Small intestine (tissue), 16 donors: Measurements from ENCODE around the gene IRX5. TPM values are rescaled to one million over a fixed set of nuclear protein-coding genes. Genes with fewer than 3 reads are reported as not detected.
A peak's percentile ranks its signal among the peaks of the same experiment; 100 is the strongest.

Source experiments
- DNase-seq, 2 donors: peaks; one replicate each; pipeline versions ENCODE4 v3.0.0 to v3.0.0-alpha.2; 2013
- FAIRE-seq: peaks from 2 replicates; lab custom pipeline; 2012; peaks lifted over from hg19 to GRCh38; lab: Jason Lieb, UNC
- H3K27ac ChIP-seq, 3 donors: one replicate each; pipeline ENCODE4 v1.5.1; 2013; ENCODE audit warnings: low read length in 2 of 3, mild to moderate bottlenecking in 2 of 3, control low read depth in 1 of 3, inconsistent platforms in 1 of 3, low read depth in 1 of 3, moderate library complexity in 1 of 3
- H3K27me3 ChIP-seq, 3 donors: one replicate each; pipeline ENCODE4 v1.6.1; 2013; ENCODE audit warnings: low read length in 3 of 3, inconsistent platforms in 1 of 3; ENCODE audit not compliant: control insufficient read depth in 3 of 3, insufficient read depth in 3 of 3
- H3K36me3 ChIP-seq, 3 donors: one replicate each; pipeline ENCODE4 v1.6.1; 2013; ENCODE audit warnings: low read length in 3 of 3, inconsistent platforms in 1 of 3, low read depth in 1 of 3, mild to moderate bottlenecking in 1 of 3, moderate library complexity in 1 of 3; ENCODE audit not compliant: control insufficient read depth in 3 of 3, insufficient read depth in 2 of 3
- H3K4me1 ChIP-seq, 3 donors: one replicate each; pipeline ENCODE4 v1.6.1; 2013; ENCODE audit warnings: low read length in 2 of 3, inconsistent platforms in 1 of 3, low read depth in 1 of 3, mild to moderate bottlenecking in 1 of 3, moderate library complexity in 1 of 3; ENCODE audit not compliant: control insufficient read depth in 3 of 3, insufficient read depth in 2 of 3
- H3K4me3 ChIP-seq, 3 donors: one replicate each; pipeline ENCODE4 v1.5.1; 2013; ENCODE audit warnings: low read length in 3 of 3, control low read depth in 1 of 3, inconsistent platforms in 1 of 3, low read depth in 1 of 3, mild to moderate bottlenecking in 1 of 3, moderate library complexity in 1 of 3
- H3K9me3 ChIP-seq, 2 donors: one replicate each; pipeline ENCODE4 v1.6.1; 2013; ENCODE audit warnings: low read depth in 1 of 2, low read length in 1 of 2; ENCODE audit not compliant: control insufficient read depth in 2 of 2, insufficient read depth in 1 of 2
- WGBS, 3 donors: extraction: QIAGEN DNeasy Blood & Tissue Kit; methylation state at CpG; one replicate each; pipeline ENCODE4 v1.1.7; 2013; 5-methylcytosine and 5-hydroxymethylcytosine counted together
- long read RNA-seq, 10 donors: transcript quantifications; one replicate each; lab custom pipeline, GENCODE V29; 2026
- polyA plus RNA-seq, 4 donors: library from polyadenylated mRNA; stranded (reverse) in 3 of 4; unstranded in 1 of 4; fragments of 200-250 nt in 3 of 4; fragments of 120-200 nt in 1 of 4; gene quantifications; one replicate each; pipeline versions ENCODE4 v1.2.1 to v1.2.3, GENCODE V29; 2013
- donor health status: healthy with polysubstance abuse.
- donor health status: control.
- donor health status: control.
- donor health status: Bipolar disorder and iron deficiency.
- donor health status: healthy.

Gene IRX5
- under 1 TPM in 2 of 4 donors, not detected in 2; 0.04 to 0.13 TPM for polyA plus RNA-seq
- long read RNA-seq, donor 1: 0 reads
- long read RNA-seq, donor 2: 0 reads
- long read RNA-seq, donor 3: 0 reads
- long read RNA-seq, donor 4: 0 reads
- long read RNA-seq, donor 5: 0 reads
- long read RNA-seq, donor 6: 0 reads
- long read RNA-seq, donor 7, partial matches to known transcripts: 15 of 19 reads
- long read RNA-seq, donor 7, other reads (novel, unspliced or antisense): 0 of 19 reads
- long read RNA-seq, donor 8, partial matches to known transcripts: 0 of 1 reads
- long read RNA-seq, donor 8, other reads (novel, unspliced or antisense): 0 of 1 reads
- long read RNA-seq, donor 9: 0 reads
- long read RNA-seq, donor 10: 0 reads

DNA sequence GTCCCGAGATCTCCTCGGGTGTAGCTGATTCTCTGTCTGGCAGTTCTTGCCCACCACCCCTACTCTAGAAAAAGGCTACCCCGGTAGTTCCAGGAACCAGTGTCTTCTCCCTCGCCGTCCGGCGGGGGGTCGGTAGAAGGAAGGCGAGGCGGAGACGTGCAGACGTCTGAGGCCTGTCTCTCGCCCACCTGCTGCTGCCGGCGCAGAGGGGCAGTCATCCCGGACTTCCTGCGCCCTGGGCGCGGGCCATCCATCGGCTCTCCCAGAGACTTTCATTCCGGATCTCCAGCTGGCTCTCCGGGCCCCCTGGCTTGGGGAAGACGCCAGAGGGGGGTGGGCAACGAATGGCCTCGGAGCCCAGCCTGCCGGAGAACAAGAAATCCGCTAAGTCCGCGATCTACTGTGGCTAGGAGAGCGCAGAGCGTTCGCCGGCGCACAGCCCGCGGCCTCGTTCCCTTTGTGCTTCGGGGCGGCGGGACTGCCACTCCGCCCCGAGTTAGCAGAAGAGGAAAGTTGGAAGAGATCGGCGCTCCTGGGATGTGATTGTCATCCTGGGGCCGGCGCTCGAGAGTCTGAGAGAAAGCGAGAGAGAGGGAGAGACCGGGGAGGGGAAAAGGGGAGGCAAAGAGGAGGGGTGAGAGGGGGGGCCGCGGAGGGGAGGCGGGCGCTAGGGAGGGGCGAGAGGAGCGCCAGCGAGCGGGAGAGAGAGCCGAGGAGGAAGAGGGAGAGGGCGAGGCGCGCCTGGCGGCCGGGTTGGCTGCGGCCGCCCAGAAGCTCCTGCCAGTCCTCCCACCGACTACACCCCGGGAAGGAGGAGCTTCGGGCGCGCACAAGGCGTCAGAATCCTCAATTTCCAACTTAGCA lies at the start of gene IRX5:
Gene IRX5, plus strand, starts transcription at position 861 of the 864 bp plus-strand sequence. CDS start 334 bp downstream, outside the sequence.
- Histone ChIP-seq H3K4me1 (peaks cover 0 to 13% (median 8%) of the 10 kb centered on the region in 3 donors), H3K27me3 (peaks cover 16 to 71% (median 41%) of the 10 kb centered on the region in 3 donors), H3K4me3 (peak within 1 kb of the TSS; percentile 28 to 68 (median 34)), H3K36me3 (no peaks in the 10 kb centered on the region), H3K9me3 (no peaks in the 10 kb centered on the region), H3K27ac (no peak within 1 kb of the TSS)
- FAIRE-seq (no peak), DNase-seq (peak; percentile 28 to 64)
- 1 to 2% (median 1%) methylated on average over 57 to 71 of the region's 71 CpGs for WGBS, 3 donors

DNA sequence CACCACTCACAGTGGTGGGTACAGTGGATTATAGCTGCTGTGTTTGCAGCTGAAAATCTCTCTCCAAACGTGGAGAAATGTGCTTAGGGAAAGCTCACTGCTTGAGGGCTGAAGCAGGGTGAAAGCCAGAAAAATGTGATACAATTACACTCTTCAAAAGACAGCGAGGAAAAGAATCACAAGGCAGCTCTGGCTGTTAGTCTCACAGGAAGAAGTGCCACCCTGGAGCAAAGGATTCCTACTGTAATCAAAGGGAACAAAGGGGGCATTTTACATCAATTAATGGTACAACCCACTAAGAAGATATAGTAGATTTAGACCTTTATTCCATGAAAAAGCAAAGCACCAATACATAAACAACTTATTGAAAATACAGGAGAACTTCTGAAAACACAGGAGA lies 48.1 kb upstream of the IRX5 start:
- WGBS, 3 donors: 34 to 50% (median 38%) methylated on average over 2 of the region's 2 CpGs
- no peak for FAIRE-seq

DNA sequence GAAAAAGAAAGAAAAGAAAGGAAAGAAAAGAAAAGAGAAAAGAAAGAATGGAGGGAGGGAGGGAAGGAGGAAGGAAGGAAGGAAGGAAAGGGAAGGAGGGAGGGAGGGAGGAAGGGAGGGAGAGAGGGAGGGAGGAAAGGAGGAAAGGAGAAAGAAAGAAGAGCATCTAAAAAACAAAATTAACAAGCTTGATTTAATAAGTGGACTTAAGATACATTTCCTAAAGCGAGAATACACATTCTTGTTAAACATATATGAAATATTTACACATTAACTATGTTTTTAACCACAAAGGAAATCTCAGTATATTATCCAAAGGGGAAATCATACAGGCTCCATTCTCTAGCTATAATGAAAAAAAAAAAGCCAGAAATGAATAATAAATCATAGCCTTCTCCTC lies 47.3 kb upstream of the IRX5 start:
- no peak overlapping the region for H3K4me3 ChIP-seq
- H3K27me3 ChIP-seq: no peaks in the 10 kb centered on the region
- no peak for DNase-seq
- no peak overlapping the region for H3K27ac ChIP-seq
- no peaks in the 10 kb centered on the region for H3K4me1 ChIP-seq
- FAIRE-seq: no peak
- no peaks in the 10 kb centered on the region for H3K9me3 ChIP-seq
- no peaks in the 10 kb centered on the region for H3K36me3 ChIP-seq
- WGBS, 3 donors: 86 to 88% (median 88%) methylated on average over 1 of the region's 1 CpG

More for the DNA sequence above, 48.1 kb upstream of the IRX5 start:
- H3K9me3 ChIP-seq: no peaks in the 10 kb centered on the region
- no peaks in the 10 kb centered on the region for H3K27me3 ChIP-seq
- DNase-seq: no peak
- H3K36me3 ChIP-seq: no peaks in the 10 kb centered on the region
- no peaks in the 10 kb centered on the region for H3K4me1 ChIP-seq
- no peak overlapping the region for H3K27ac ChIP-seq
- H3K4me3 ChIP-seq: no peak overlapping the region

DNA sequence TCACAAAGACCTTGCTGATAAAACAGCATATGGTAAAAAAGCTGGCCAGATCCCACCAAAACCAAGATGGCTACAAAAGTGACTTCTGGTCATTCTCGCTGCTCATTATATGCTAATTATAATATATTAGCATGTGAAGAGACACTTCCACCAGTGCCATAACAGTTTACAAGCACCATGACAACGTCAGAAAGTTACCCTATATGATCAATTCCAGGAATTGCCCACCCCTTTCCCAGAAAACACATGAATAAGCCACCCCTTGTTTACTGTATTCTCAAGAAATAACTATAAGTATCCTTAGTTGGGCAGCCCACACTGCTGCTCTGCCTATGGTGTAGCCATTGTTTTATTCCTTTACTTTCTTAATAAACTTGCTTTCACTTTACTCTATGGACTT lies 44.6 kb upstream of the IRX5 start:
- no peak overlapping the region for H3K27ac ChIP-seq
- no peaks in the 10 kb centered on the region for H3K9me3 ChIP-seq
- FAIRE-seq: no peak
- H3K27me3 ChIP-seq: no peaks in the 10 kb centered on the region
- no peaks in the 10 kb centered on the region for H3K4me1 ChIP-seq
- WGBS, 3 donors: 65 to 78% (median 71%) methylated on average over 2 of the region's 2 CpGs
- H3K4me3 ChIP-seq: no peak overlapping the region
- DNase-seq: no peak
- no peaks in the 10 kb centered on the region for H3K36me3 ChIP-seq

DNA sequence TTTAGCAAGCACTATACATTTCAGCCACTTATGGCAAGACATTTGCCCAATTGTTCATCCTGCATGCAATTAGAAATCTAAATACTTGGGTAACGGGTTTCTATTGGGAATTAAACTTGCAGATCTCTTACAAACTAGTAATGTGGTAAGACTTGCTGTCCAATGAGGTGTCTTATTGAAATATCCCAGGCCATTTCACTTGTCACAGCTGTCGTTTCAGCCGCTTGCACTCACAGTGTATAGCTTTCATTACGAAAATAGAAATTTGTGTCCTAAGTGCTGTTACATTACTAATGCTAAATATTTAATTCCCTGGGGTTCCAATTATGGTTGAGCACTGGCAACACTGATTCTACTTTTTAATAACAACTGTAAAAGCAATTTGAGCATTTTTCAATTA lies 40.3 kb upstream of the IRX5 start:
- Histone ChIP-seq H3K4me3 (no peak overlapping the region), H3K27me3 (no peaks in the 10 kb centered on the region), H3K36me3 (no peaks in the 10 kb centered on the region), H3K4me1 (no peaks in the 10 kb centered on the region), H3K27ac (no peak overlapping the region), H3K9me3 (no peaks in the 10 kb centered on the region)
- DNase-seq: no peak
- 67 to 86% (median 78%) methylated on average over 4 of the region's 4 CpGs for WGBS, 3 donors
- no peak for FAIRE-seq

DNA sequence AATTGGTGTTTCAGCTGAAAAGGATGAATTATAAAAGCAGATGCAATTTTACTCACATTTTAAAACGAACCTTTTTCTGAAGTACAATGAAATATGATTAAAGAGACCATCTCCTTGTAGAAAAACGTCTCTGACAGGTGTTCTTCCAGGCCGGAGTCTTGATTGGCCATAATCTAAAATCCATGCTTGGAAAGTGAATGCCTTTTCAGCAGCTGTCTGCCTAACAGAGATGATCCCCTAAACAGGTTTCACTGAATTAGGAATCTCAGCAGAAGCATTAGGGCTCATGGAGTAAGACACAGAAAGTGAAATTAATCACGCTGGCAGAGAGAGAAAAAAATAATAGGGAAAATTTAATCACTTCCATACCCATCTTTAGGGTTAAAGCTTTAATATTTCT lies 39.3 kb upstream of the IRX5 start:
- no peaks in the 10 kb centered on the region for H3K9me3 ChIP-seq
- H3K27me3 ChIP-seq: no peaks in the 10 kb centered on the region
- H3K4me3 ChIP-seq: no peak overlapping the region
- H3K27ac ChIP-seq: no peak overlapping the region
- H3K4me1 ChIP-seq: no peaks in the 10 kb centered on the region
- WGBS, 3 donors: 53 to 77% (median 61%) methylated on average over 4 of the region's 4 CpGs
- DNase-seq (no peak), FAIRE-seq (no peak)
- H3K36me3 ChIP-seq: no peaks in the 10 kb centered on the region

DNA sequence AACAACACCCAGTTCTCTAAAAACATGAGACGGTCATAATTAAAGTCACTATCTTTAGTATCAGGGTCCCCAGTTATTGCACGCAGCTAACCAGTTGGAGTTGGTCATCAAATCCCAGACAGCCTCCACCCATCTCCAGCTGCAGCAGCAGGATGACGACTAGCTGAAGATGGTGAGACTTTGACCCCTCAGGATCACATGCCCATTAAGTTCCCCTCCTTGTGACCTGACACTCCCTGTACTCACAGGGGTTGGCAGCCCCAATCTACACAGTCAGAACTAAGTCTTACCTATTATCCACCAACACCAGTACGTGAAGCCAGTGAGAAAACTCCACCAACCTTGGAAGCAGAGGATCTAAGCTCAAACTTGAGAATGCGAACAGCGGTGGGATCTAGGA lies 37.7 kb upstream of the IRX5 start:
- no peak overlapping the region for H3K4me3 ChIP-seq
- 47 to 72% (median 57%) methylated on average over 6 of the region's 6 CpGs for WGBS, 3 donors
- no peaks in the 10 kb centered on the region for H3K9me3 ChIP-seq
- no peaks in the 10 kb centered on the region for H3K27me3 ChIP-seq
- DNase-seq (peak; percentile 17 to 60), FAIRE-seq (no peak)
- H3K4me1 ChIP-seq: no peaks in the 10 kb centered on the region
- no peaks in the 10 kb centered on the region for H3K36me3 ChIP-seq
- no peak overlapping the region for H3K27ac ChIP-seq

DNA sequence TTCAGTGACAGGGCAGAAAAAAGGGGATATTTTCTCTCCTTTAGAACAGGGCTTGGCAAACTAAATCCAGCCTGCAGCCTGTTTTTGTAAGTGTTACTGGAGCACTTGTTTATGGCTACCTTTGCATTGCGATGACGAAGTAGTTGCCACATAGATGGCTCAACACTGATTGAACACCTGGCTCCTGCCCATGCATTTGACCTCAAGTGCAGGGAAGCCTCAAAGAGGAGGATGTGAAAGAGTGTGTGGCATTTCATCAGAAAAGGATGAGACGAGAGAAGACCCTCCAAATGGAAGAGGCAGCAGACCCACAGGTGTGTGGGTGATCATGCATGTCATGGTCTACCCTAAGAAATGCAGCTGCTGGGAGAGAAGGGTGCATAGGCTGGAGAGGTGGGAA lies 32.7 kb upstream of the IRX5 start:
- Histone ChIP-seq H3K9me3 (no peaks in the 10 kb centered on the region), H3K36me3 (no peaks in the 10 kb centered on the region), H3K27ac (no peak overlapping the region), H3K27me3 (no peaks in the 10 kb centered on the region), H3K4me1 (no peaks in the 10 kb centered on the region), H3K4me3 (no peak overlapping the region)
- FAIRE-seq (no peak), DNase-seq (no peak)
- 81 to 87% (median 85%) methylated on average over 3 of the region's 3 CpGs for WGBS, 3 donors
